ENCODE results near the gene TMEM240.
"Not testable (repeated sequence)": the region's sequence is repeated elsewhere in the genome, so short reads cannot be mapped to it uniquely, and the experiment has no call there.

The TMEM240 gene

GRCh38 chr1:1495461-1495975, 44.9 kb downstream of the TMEM240 start:
- DNase-seq (ENCODE audit: low read depth in 2 of 2), result not testable (repeated sequence)

DNA sequence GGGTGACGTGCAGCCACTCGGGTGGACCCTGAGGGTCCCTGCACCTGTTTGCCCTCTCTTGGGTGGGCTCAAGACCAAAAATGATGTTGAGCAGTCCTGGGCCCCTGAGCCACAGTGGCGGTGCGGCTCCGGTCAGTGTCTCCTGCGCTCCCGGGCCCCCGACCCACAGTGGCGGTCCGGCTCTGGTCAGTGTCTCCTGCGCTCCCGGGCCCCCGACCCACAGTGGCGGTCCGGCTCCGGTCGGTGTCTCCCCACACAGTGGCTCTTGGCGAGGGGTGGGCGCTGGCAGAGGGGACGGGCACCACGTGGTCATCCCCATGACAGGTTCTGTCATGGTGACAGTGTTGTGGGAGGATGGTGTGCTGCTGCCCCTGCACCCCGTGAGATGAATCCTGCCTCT, 46.1 kb downstream of the TMEM240 start:
- not testable (repeated sequence) for DNase-seq (ENCODE audit: low read depth in 2 of 2)

GRCh38 chr1:1491601-1492000, 48.8 kb downstream of the TMEM240 start:
- DNase-seq (ENCODE audit: low read depth in 2 of 2), result no peak

GRCh38 chr1:1490633-1491230, 49.7 kb downstream of the TMEM240 start:
- no peak for DNase-seq (ENCODE audit: low read depth in 2 of 2)

DNA sequence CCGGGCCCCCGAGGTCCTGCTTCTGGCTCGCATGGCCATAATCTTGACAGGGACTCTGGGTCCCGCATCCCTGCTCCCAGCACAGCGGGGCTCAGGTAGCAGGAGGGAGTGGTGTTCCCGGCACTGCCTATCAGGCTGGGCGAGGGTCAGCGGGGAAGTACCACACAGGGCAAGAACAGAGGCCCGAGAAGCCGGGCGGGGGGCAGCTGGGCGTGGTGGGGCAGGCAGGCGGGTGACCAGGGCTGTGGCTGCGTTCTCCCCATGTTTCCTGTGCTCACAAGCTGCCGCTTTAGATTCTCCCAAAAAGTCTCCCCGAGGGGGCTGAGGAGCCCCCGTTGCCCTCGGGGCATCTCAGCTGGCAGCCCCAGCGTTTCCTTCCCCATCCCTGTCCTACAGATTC, 50.6 kb downstream of the TMEM240 start:
- no peak for DNase-seq (ENCODE audit: low read depth in 2 of 2)

- DNase-seq (ENCODE audit: low read depth in 2 of 2), result no peak
Observed at GRCh38 chr1:1489231-1489630, 51.2 kb downstream of the TMEM240 start.

- DNase-seq (ENCODE audit: low read depth in 2 of 2), result no peak
Observed at GRCh38 chr1:1487701-1488100, 52.7 kb downstream of the TMEM240 start.

DNA sequence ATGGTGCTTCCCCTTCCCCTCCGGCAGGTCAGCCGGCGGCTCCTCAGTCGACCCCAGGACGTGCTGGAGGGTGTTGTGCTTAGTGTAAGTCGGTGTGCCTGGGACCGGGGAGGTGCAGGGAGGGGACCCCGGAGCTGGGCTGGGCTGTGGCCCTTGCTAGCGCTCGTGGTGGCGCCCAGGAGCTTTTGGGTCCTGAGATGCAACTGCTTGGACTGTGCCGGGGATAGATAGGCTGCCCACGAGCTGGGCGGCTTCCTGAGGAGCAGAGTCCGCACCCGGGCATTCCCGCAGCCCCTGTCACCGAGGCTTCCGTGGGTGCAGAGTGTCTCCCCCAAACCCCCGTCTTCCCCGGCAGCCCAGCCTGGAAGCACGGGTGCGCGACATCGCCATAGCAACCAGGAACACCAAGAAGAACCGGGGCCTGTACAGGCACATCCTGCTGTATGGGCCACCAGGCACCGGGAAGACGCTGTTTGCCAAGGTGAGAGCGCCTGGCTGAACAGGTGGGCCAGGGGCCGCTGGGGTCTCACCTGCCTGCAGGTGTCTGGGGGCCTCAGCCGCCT, 54.6 kb downstream of the TMEM240 start:
- not testable (repeated sequence) for DNase-seq (ENCODE audit: low read depth in 2 of 2)

DNA sequence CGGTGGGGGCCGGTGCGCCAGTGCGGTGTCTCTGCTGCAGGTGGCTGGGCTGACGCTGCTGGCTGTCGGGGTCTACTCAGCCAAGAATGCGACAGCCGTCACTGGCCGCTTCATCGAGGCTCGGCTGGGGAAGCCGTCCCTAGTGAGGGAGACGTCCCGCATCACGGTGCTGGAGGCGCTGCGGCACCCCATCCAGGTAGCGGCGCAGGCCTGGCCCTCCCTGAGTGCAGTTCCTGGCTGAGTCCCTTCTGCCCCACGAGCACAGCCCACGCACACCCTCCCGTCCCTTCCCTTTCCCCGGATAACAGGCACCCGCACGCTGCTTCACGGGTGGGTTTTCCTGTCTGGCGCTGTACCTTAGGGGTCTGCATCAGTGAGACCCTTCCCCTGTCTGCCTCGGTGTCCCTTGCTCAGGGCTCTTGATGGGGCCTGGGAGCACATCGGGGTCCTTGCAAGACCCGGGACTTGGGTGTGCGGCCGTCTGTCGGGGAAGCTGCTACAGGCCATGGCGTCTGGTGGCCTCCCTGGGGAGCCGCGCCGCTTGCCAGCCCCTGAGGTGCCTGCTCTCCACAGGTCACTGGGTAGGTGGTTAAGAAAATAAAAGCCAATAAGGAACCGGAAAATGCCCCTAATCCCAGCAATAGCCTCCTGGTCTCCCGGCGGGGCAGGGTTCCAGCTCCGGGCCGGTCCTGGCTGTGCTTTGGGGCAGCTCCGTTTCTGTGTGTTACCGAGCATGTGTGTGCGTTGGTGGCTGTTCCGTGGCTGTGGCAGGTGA, 55.3 kb downstream of the TMEM240 start:
- DNase-seq (ENCODE audit: low read depth in 2 of 2), result not testable (repeated sequence)

Measured in stimulated activated CD8-positive, alpha-beta memory T cell treated with anti-CD3 and anti-CD28 coated beads, Interleukin-2, amount 100 ng/mL, for 1 hour (primary cell).